Astrocyte (in vitro differentiated cells and primary cell): ENCODE data around the gene SPATA13.
"Not testable (repeated sequence)": the region's sequence is repeated elsewhere in the genome, so short reads cannot be mapped to it uniquely, and the experiment has no call there.

ENCODE experiments used
- CTCF ChIP-seq: IDR thresholded peaks from 2 replicates; pipeline ENCODE4 v1.5.1; 2011; ENCODE audit warnings: low read depth, mild to moderate bottlenecking, inconsistent platforms, low read length, moderate library complexity; ENCODE audit not compliant: insufficient read depth
- EZH2 ChIP-seq: IDR thresholded peaks from 2 replicates; pipeline ENCODE4 v1.6.1; 2012; ENCODE audit warnings: mild to moderate bottlenecking, low read length, inconsistent platforms; ENCODE audit not compliant: insufficient read depth

- not testable (repeated sequence) for TF ChIP-seq CTCF, EZH2
These were observed 167.1 kb downstream of the SPATA13 start for GRCh38 chr13:24327598-24327997.
